Duodenal mucosa (tissue), 2 donors: Measurements from ENCODE around the gene GSN.
A peak's percentile ranks its signal among the peaks of the same experiment; 100 is the strongest.

Experiments used
- H3K27ac ChIP-seq: one replicate; pipeline ENCODE4 v1.7.0; 2013; ENCODE audit warnings: low read depth, low read length
- H3K27me3 ChIP-seq, 2 donors: one replicate each; pipeline ENCODE4 v1.7.0; 2013; ENCODE audit warnings: low read length in 2 of 2, control low read depth in 1 of 2; ENCODE audit not compliant: insufficient read depth in 2 of 2, control insufficient read depth in 1 of 2
- H3K36me3 ChIP-seq, 2 donors: one replicate each; pipeline ENCODE4 v1.7.0; 2013; ENCODE audit warnings: low read length in 2 of 2, control low read depth in 1 of 2; ENCODE audit not compliant: insufficient read depth in 2 of 2, control insufficient read depth in 1 of 2
- H3K4me1 ChIP-seq, 2 donors: one replicate each; pipeline ENCODE4 v1.7.0; 2013; ENCODE audit warnings: low read length in 2 of 2, control low read depth in 1 of 2; ENCODE audit not compliant: insufficient read depth in 2 of 2, control insufficient read depth in 1 of 2
- H3K4me3 ChIP-seq, 2 donors: one replicate each; pipeline ENCODE4 v1.7.0; 2013; ENCODE audit warnings: low read length in 2 of 2, low read depth in 1 of 2
- H3K9ac ChIP-seq, 2 donors: one replicate each; pipeline ENCODE4 v1.7.0; 2013; ENCODE audit warnings: low read length in 2 of 2, low read depth in 1 of 2
- H3K9me3 ChIP-seq, 2 donors: one replicate each; pipeline ENCODE4 v1.7.0; 2013; ENCODE audit warnings: low read length in 2 of 2, control low read depth in 1 of 2; ENCODE audit not compliant: control insufficient read depth in 1 of 2

The GSN gene

GRCh38 chr9:121267689-121268597 is at the start of gene GSN:
GSN (plus strand) TSS chr9:121268162; CDS start chr9:121301972, 33,810 bp downstream.
- Histone ChIP-seq H3K4me1 (peaks cover 40 to 52% of the 10 kb centered on the region in 2 donors), H3K36me3 (no peaks in the 10 kb centered on the region), H3K27ac (peak within 1 kb of the TSS; percentile 71), H3K27me3 (no peaks in the 10 kb centered on the region), H3K9me3 (no peaks in the 10 kb centered on the region), H3K9ac (peak within 1 kb of the TSS; percentile 80 to 82), H3K4me3 (peak within 1 kb of the TSS; percentile 88 to 95)

GRCh38 chr9:121218357-121219027 is 49.5 kb upstream of the GSN start:
- H3K36me3 ChIP-seq, result no peaks in the 10 kb centered on the region
- no peaks in the 10 kb centered on the region for H3K9me3 ChIP-seq
- H3K4me3 ChIP-seq, result no peak overlapping the region
- H3K27ac ChIP-seq, result no peak overlapping the region
- no peak overlapping the region for H3K9ac ChIP-seq
- H3K4me1 ChIP-seq, result no peaks in the 10 kb centered on the region
- H3K27me3 ChIP-seq, result no peaks in the 10 kb centered on the region

GRCh38 chr9:121219530-121219929 is 48.4 kb upstream of the GSN start:
- Histone ChIP-seq H3K9ac (no peak overlapping the region), H3K27ac (no peak overlapping the region), H3K27me3 (no peaks in the 10 kb centered on the region), H3K4me3 (no peak overlapping the region), H3K9me3 (no peaks in the 10 kb centered on the region), H3K36me3 (no peaks in the 10 kb centered on the region), H3K4me1 (no peaks in the 10 kb centered on the region)

- H3K27me3 ChIP-seq, result no peaks in the 10 kb centered on the region
- no peaks in the 10 kb centered on the region for H3K9me3 ChIP-seq
- H3K36me3 ChIP-seq, result no peaks in the 10 kb centered on the region
- no peaks in the 10 kb centered on the region for H3K4me1 ChIP-seq
- no peak overlapping the region for H3K9ac ChIP-seq
- H3K4me3 ChIP-seq, result no peak overlapping the region
- no peak overlapping the region for H3K27ac ChIP-seq
Observed at GRCh38 chr9:121220996-121221663, 46.8 kb upstream of the GSN start.

GRCh38 chr9:121221664-121222055 is 46.3 kb upstream of the GSN start:
- no peaks in the 10 kb centered on the region for H3K9me3 ChIP-seq
- no peaks in the 10 kb centered on the region for H3K36me3 ChIP-seq
- H3K27ac ChIP-seq, result no peak overlapping the region
- H3K4me3 ChIP-seq, result no peak overlapping the region
- H3K9ac ChIP-seq, result no peak overlapping the region
- no peaks in the 10 kb centered on the region for H3K27me3 ChIP-seq
- H3K4me1 ChIP-seq, result no peaks in the 10 kb centered on the region

- H3K27ac ChIP-seq, result no peak overlapping the region
- H3K9ac ChIP-seq, result no peak overlapping the region
- H3K4me1 ChIP-seq, result no peaks in the 10 kb centered on the region
- H3K36me3 ChIP-seq, result no peaks in the 10 kb centered on the region
- H3K9me3 ChIP-seq, result no peaks in the 10 kb centered on the region
- H3K4me3 ChIP-seq, result no peak overlapping the region
- no peaks in the 10 kb centered on the region for H3K27me3 ChIP-seq
Observed at GRCh38 chr9:121222524-121223171, 45.3 kb upstream of the GSN start.

GRCh38 chr9:121225240-121225639 is 42.7 kb upstream of the GSN start:
- Histone ChIP-seq H3K9me3 (no peaks in the 10 kb centered on the region), H3K36me3 (no peaks in the 10 kb centered on the region), H3K27ac (no peak overlapping the region), H3K4me3 (no peak overlapping the region), H3K27me3 (no peaks in the 10 kb centered on the region), H3K9ac (no peak overlapping the region), H3K4me1 (no peaks in the 10 kb centered on the region)

- H3K9me3 ChIP-seq, result no peaks in the 10 kb centered on the region
- no peak overlapping the region for H3K4me3 ChIP-seq
- no peaks in the 10 kb centered on the region for H3K4me1 ChIP-seq
- H3K9ac ChIP-seq, result no peak overlapping the region
- peaks cover 0 to 3% of the 10 kb centered on the region in 2 donors for H3K36me3 ChIP-seq
- no peak overlapping the region for H3K27ac ChIP-seq
- H3K27me3 ChIP-seq, result no peaks in the 10 kb centered on the region
Observed at GRCh38 chr9:121226175-121226574, 41.8 kb upstream of the GSN start.

- no peaks in the 10 kb centered on the region for H3K9me3 ChIP-seq
- H3K4me3 ChIP-seq, result no peak overlapping the region
- H3K9ac ChIP-seq, result no peak overlapping the region
- H3K27ac ChIP-seq, result no peak overlapping the region
- no peaks in the 10 kb centered on the region for H3K4me1 ChIP-seq
- peaks cover 0 to 3% of the 10 kb centered on the region in 2 donors for H3K36me3 ChIP-seq
- no peaks in the 10 kb centered on the region for H3K27me3 ChIP-seq
Observed at GRCh38 chr9:121227862-121228261, 40.1 kb upstream of the GSN start.
